GM18873 (cell line): ENCODE measurements around the gene IL6R.
"Not testable (repeated sequence)": the region's sequence is repeated elsewhere in the genome, so short reads cannot be mapped to it uniquely, and the experiment has no call there.

Source experiments
- ATAC-seq: cut with Tn5 transposase; IDR thresholded peaks from one replicate; pipeline ENCODE4 v1.9.1; 2021; ENCODE audit warnings: mild to moderate bottlenecking, moderate library complexity, moderate number of reproducible peaks; ENCODE audit not compliant: unreplicated experiment, low FRiP score

IL6R gene

GRCh38 chr1:154404984-154405746 lies at the start of gene IL6R:
Gene IL6R (plus strand): TSS chr1:154405343. CDS start chr1:154405630, 287 bp downstream.
- peak; percentile 36 for ATAC-seq

- ATAC-seq: no peak
These were observed 46.6 kb upstream of the IL6R start for GRCh38 chr1:154358519-154358918.

GRCh38 chr1:154360288-154360687 lies 44.9 kb upstream of the IL6R start:
- ATAC-seq: no peak

- ATAC-seq: not testable (repeated sequence)
These were observed 44.3 kb upstream of the IL6R start for GRCh38 chr1:154360881-154361280.

- no peak for ATAC-seq
These were observed 43.8 kb upstream of the IL6R start for GRCh38 chr1:154361357-154361756.

GRCh38 chr1:154371436-154371835 lies 33.7 kb upstream of the IL6R start:
- ATAC-seq: no peak

GRCh38 chr1:154373777-154374357 lies 31.3 kb upstream of the IL6R start:
- ATAC-seq: not testable (repeated sequence)

- ATAC-seq: no peak
These were observed 25.8 kb upstream of the IL6R start for GRCh38 chr1:154379301-154379700.

GRCh38 chr1:154384650-154385489 lies 20.3 kb upstream of the IL6R start:
- ATAC-seq: no peak

GRCh38 chr1:154386643-154387352 lies 18.3 kb upstream of the IL6R start:
- ATAC-seq: peak; percentile 77

- ATAC-seq: no peak
These were observed 13.9 kb upstream of the IL6R start for GRCh38 chr1:154391086-154391770.

GRCh38 chr1:154398141-154398540 lies 7.0 kb upstream of the IL6R start:
- no peak for ATAC-seq

- no peak for ATAC-seq
These were observed 6.5 kb upstream of the IL6R start for GRCh38 chr1:154398678-154399077.

GRCh38 chr1:154400381-154400801 lies 4.8 kb upstream of the IL6R start:
- no peak for ATAC-seq

- ATAC-seq: no peak
These were observed 2.7 kb upstream of the IL6R start for GRCh38 chr1:154402409-154402921.

GRCh38 chr1:154403261-154403943 lies 1.7 kb upstream of the IL6R start:
- ATAC-seq: no peak

- no peak for ATAC-seq
These were observed 1.2 kb upstream of the IL6R start for GRCh38 chr1:154403983-154404382.

GRCh38 chr1:154404511-154404931 lies 622 bp upstream of the IL6R start:
- no peak for ATAC-seq
